Femur (tissue), 1 donor: ENCODE results near the gene ADAMTS8.

Experiments used
- DNase-seq: peaks from one replicate; pipeline ENCODE4 v3.0.0-alpha.2; 2017

ADAMTS8 gene

DNA sequence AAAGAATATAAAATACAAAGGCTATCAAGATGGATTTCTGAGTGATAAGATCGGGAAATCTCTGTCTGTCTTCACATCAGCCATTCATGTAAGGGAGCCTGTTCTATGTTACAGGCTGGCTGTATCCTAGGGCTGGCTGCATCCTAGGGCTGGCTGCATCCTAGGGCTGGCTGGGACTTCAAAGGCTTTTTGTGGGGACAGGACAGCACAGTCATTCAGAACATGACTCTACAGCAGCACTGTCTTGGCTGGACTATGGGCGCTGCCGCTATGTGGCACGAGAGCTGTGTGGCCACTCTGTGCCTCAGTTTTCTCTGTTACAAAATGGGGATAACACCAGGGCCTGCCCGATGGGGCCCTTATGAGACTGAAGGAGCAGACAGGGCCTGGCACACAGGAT lies 10.2 kb downstream of the ADAMTS8 start:
- no peak for DNase-seq

DNA sequence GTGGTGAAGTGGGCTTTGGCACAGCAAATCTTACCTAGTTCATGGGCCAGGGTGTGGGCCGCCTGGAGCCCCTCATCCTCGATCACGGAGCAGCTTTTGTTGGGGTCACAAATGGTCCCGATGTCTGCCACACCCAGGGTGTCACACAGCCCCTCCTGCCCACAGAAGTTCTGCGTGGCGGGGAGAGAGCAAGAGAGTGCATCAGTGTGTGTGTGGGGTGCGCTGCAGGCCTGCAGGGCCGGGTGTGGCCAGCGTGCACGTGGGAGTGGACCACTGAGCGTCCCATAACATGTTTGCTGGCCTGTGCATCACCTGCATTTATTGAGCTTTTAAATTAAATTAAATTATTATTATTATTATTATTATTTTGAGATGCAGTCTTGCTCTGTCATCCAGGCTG lies 11.5 kb downstream of the ADAMTS8 start:
- no peak for DNase-seq

- DNase-seq, result no peak
Observed at GRCh38 chr11:130416530-130416882, 11.9 kb downstream of the ADAMTS8 start.

GRCh38 chr11:130415731-130416529 lies 12.5 kb downstream of the ADAMTS8 start:
- no peak for DNase-seq

DNA sequence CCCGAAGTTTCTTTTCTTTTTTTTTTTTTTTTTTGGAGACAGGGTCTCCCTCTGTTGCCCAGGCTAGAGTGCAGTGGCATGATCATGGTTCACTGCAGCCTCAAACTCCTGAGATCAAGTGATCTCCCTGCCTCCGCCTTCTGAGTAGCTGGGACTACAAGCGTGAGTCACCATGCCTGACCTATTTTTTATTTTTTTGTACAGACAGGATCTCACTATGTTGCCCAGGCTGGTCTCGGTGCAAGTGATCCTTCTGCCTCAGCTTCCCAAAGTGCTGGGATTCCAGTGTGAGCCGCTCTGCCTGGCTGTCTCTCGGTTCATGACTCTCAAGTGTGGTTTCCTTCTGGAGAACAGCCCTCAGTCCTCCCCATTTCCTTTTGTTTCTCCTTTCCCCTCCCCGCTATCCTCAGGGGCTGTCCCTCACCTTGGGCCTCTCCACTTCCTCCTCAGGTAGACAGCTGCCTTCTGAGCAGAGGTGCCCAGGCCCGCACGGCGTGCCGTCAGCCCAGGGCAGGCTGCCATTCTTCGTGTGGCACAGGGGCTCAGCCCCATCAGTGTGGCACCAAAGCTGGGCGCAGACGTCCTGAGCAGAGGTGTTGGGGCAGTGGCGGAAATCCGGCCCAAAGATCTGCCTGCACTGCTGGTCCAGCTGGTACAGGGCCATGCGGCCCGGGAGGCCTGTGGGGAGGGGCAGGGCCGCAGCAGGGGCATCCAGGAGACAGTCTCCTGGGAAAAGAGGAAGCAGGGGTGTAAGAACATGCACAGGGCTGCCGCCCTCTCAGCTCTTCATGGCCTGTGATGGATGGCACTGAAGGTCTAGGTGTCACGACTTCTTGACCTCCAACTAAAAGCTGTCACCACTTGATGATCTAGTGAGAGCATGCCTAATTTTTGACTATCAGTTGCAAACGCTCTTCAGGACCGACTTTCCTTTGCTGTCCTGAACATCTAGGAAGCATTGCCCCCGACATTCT lies 14.0 kb downstream of the ADAMTS8 start:
- no peak for DNase-seq

GRCh38 chr11:130413405-130414106 lies 14.9 kb downstream of the ADAMTS8 start:
- no peak for DNase-seq

DNA sequence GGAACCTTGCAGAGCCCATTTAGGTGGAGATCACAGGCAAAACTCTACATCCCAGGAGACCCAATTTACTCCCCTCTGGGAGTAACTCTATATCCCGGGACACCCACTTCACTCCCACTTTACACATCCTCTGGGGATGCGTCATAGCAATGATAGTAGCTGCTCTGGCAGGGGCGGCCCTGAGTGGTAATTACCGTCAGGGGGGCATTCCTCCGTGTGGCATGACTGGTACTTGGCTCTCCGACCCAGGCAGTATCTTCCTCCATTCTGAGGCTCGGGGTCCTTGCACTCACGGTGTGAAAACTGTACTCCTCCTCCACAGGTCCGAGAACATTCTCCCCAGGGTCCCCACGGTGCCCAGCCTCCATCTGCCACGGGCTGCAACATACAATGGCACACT lies 17.2 kb downstream of the ADAMTS8 start:
- no peak for DNase-seq

DNA sequence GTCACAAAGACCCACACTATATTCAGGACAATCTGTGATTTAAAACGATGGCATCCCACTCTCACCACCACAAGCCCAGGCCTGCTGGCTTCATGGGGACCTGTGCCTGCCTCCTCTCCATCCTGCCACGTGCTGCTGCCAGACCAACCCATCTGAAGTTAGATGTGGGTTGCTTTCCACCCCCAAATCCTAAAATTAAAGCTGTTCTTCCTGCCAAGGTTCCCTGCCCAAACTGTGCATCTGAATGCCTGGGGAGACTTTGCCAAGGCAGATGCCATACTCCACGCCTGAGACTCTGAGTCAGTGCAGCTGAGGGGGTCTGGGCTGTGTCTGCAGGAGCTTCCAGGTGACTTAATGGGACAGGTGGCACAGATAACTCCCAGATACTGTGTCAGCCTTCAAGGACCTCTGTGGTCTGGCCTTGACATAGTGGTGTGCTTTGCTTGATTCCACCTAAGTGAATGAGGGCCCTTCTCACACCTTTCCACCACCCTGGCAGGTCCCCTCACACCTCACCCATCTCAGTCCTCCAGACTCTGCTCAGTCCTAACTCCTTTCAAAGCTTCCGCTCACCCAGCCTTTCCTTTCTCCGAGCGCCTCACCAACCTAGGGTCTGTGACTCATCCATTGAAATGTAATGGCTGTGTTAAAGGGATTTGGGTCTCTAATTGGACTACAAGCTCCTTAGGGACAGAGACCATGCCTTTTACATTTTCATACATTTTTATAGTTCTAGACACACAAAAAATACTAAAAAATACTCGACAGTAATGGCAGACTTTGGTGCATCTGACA lies 18.6 kb downstream of the ADAMTS8 start:
- DNase-seq, result no peak

DNA sequence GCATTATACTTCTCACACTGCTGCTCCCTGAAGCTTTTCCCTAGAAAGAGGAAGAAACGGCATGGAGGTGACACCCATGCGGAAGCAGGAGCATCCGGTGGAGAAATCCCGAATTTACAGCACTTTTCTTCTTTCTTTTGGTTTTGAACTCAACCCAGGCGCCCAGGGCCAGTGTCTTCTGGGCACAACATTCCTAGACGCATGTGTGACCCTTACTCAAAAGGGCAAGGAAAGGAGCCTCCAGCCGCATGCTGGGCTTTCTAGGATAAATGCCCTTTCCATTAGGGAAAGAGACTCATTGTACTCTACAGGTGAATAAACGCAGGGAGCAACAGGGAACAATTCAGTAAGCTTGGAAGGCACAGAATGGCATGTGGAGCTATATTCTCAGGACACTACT lies 19.5 kb downstream of the ADAMTS8 start:
- no peak for DNase-seq

- no peak for DNase-seq
Observed at GRCh38 chr11:130408401-130408890, 20.0 kb downstream of the ADAMTS8 start.

DNA sequence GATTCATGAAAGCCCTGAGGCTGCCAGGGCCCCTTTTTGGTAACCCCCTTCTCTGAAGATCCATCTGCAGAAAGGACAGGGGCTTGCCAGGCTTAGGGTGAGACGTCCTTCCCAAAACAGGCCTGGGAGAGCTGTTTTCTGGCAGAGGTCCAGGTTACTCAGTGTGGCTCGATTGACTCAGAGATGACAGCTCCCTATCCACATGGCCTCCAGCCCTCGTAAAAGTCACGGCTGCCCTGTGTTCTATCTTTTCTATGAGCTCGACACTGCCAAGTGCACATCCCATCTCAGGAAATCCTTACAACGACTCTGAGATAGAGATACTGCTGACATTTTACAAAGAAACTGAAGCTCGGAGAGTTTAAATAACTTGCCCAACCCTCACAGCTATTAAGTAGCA lies 20.4 kb downstream of the ADAMTS8 start:
- no peak for DNase-seq

- DNase-seq, result no peak
Observed at GRCh38 chr11:130405428-130405827, 23.0 kb downstream of the ADAMTS8 start.

- no peak for DNase-seq
Observed at GRCh38 chr11:130404727-130405126, 23.7 kb downstream of the ADAMTS8 start.

DNA sequence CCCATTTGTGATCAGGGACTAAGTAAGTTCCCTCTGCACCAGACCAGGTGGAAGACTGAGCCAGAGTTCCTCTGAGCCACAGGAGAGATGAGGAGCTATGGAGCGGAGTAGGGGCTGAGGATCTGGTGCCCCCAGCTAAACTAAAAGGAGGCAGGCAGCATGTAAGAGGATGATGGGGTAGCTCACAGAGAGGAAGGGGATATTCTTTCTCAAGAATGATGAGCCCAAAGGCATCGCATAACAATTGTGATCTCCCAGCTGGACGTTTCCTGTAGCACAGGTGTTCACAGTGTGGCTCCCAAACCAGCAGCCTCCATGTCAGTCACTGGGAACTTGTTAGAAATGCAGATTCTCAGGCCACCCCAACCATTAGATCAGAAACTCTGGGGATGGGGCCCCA lies 24.4 kb downstream of the ADAMTS8 start:
- DNase-seq, result no peak

- peak; percentile 90 for DNase-seq
Observed at GRCh38 chr11:130403271-130403804, 25.1 kb downstream of the ADAMTS8 start.

- DNase-seq, result no peak
Observed at GRCh38 chr11:130402570-130402969, 25.8 kb downstream of the ADAMTS8 start.

GRCh38 chr11:130400781-130401483 lies 27.5 kb downstream of the ADAMTS8 start:
- DNase-seq, result peak; percentile 65

DNA sequence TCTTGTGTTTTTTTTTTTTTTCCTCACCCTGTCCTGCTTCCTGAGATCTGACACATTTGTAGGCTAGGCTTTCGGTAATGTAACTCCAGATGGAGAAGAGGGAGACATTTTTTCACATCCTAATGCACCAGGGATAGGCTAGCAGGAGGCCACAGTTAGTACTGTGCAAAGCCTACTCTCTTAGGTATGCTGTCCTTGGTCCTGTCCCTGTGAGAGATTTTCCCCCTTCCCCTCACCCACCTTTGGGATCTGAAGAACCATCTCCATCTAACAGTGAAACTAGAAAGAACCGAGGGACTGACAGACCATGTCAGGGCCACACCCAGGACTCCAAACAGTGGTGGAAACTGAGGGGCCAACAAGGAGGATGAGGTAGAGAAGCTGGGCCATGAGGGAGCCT lies 29.2 kb downstream of the ADAMTS8 start:
- no peak for DNase-seq

GRCh38 chr11:130397780-130398179 lies 30.6 kb downstream of the ADAMTS8 start:
- no peak for DNase-seq

DNA sequence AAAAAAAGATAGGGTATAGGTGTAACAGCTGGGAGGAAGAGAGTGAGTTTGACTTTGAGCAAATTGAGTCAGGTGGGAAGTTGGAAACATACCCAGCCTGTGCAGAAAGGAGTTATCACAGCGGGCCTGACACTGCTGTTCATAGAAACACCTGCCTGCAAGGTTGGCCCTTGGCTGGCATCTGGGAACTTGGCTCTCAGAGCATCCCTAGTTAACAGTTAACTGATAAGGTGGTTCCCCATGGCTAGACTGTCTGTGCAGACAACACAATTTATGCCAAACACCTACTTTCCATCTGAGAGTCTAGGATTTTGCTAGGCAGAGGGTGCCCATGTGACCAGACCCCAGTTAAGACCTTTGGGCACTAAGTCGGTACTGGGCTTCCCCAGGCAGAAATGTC lies 31.4 kb downstream of the ADAMTS8 start:
- DNase-seq, result no peak

GRCh38 chr11:130394615-130395014 lies 33.8 kb downstream of the ADAMTS8 start:
- no peak for DNase-seq
